Right ventricle myocardium superior (tissue), 1 donor: ENCODE results near the gene KLF8. TPM values are rescaled to one million over a fixed set of nuclear protein-coding genes. Genes with fewer than 3 reads are reported as not detected.
"Not testable (repeated sequence)": the region's sequence is repeated elsewhere in the genome, so short reads cannot be mapped to it uniquely, and the experiment has no call there.

ENCODE experiments used
- ATAC-seq: fragments of 200-7000 bp; cut with Tn5 transposase; one replicate; pipeline ENCODE4 v1.9.1; 2020; ENCODE audit warnings: mild to moderate bottlenecking; ENCODE audit not compliant: poor library complexity
- DNase-seq: peaks from one replicate; pipeline ENCODE4 v3.0.0-alpha.2; 2020
- intact Hi-C: fragments of 100-400 bp; cut with DNase I; formaldehyde crosslinking; loops from one replicate; pipeline ENCODE4 v1.11.2; 2022
- long read RNA-seq: library from polyadenylated mRNA; unstranded; transcript quantifications from one replicate; pipeline ENCODE4 v2.0.0, GENCODE V29; 2021
- total RNA-seq: library from RNA; stranded (reverse); fragmentation: NEBNext Ultra II Directional; extraction: Animal tissue kit (Norgen Biotek cat#: 25700); gene quantifications from one replicate; pipeline ENCODE4 v1.2.1, GENCODE V29; 2021
- donor health status: DM: no; HTN: yes; CAD: no; lungs with severe emphysema.

Gene KLF8
- total RNA-seq: 3.2 TPM
- long read RNA-seq, partial matches to known transcripts: 1 of 2 reads
- long read RNA-seq, other reads (novel, unspliced or antisense): 1 of 2 reads

DNA sequence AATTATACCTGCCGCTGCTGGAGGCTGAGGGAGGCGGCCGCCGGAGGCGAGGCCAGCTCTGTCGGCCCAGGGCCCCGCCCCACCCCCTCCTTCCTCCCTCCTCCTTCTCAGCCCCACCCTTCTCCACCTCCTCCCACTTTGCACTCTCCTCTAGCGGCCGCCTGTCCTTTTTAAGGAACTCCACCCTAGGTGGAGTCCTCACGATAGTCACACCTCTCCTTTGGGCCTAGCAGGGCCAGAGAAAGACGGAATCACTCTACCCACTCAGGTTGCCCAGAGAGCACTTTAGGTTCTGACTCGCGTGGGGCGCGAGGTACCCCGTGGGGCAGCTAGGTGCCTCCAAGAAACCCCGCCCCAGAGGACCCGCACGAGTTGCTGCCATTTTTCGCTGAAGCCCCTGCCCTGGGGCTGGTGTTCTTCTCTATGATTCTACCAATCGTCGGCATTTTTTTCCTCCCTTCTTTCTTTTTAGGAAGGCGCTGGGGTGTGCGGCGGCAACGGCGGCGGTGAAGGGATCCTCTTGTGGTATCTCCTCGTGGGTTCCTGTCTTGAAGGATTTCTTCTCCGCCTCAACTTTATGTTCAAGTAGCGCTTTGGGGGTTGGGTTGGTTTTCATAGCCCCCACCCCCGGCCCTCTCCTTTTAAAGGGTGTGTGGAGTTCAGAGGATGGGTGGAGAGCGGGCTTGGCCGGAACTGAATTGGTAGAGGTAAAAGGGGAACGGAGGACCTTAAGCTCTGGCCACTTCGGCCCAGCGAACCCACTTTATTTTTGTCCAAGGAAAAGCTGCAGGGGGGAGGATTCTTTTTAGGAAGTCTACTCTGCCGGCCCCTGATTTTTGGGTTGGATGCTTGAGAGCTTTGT, at the start of gene KLF8:
TSS of gene KLF8 (plus strand) at position 136 of the 862 bp plus-strand sequence. CDS start 979 bp downstream, outside the sequence.
- DNase-seq (peak; percentile 55), ATAC-seq (peak; percentile 86)
- intact Hi-C loops: no loop called here

DNA sequence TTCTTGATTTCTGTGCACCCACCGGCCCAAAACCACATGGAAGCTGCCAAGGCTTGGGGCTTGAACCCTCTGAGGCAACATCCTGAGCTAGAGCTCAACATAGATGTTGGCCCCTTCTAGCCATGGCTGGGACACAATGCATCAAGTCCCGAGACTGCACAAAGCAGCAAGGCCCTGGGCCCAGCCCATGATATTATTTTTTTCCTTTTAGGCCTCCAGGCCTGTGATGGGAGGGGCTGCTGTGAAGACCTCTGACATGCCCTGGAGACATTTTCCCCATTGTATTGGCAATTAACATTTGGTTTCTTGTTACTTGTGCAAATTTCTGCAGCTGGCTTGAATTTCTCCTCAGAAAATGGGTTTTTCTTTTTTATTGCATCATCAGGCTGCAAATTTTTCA, 25.2 kb upstream of the KLF8 start:
- ATAC-seq, intact Hi-C loops, DNase-seq: not testable (repeated sequence)

DNA sequence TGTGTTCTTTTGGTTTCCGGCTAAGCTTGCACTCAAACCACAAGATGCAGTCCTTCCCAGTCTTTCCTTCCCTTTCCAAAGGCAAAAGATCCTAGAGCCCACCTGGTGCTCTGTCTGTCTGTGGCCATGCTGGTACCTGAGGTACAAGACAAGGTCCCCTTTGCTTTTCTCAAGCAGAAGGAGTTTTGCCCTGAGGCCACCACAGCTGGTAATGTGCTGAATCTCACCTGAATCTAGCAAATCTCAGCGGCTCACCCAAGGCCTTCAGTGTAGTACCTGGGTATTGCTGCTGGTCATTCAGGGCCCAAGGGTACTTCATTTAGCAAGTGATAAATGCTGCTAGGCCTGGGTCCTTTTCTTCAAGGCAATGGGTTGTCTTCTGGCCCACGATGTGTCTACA, 20.5 kb upstream of the KLF8 start:
- ATAC-seq (no peak), DNase-seq (no peak)
- intact Hi-C loops: no loop called here

DNA sequence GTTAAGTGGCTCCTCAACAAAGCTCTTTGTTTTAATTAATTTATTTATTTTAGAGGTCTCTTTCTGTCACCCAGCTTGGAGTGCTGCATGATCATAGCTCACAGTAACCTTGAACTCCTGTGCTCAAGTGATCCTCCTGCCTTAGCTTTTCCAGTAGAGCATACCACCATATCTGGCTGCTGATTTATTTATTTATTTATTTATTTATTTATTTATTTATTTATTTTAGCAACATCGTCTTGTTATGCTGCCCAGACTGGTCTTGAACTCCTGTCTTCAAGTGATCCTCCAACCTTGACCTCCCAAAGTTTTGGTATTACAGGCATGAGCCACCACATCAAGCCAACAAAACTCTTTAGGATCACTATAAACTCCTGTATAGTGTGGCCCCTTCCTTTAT, 15.8 kb upstream of the KLF8 start:
- DNase-seq: no peak
- no peak for ATAC-seq
- intact Hi-C loops: no loop called here

DNA sequence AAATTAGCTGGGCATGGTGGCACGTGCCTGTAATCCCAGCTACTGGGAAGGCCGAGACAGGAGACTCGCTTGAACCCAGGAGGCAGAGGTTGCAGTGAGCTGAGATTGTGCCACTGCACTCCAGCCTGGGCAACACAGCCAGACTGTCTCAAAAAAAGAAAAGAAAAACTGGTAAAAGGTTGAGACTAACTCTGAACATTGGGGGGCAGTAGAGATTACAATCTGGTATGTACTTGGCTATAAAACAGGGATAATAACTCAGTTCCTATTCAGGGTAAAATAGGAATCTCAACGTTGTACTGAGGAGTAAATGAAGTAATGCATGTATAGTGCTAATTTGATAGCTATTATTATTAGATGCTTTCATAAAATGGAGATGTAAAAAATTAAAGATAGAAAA, 12.5 kb upstream of the KLF8 start:
- ATAC-seq (no peak), DNase-seq (no peak)
- intact Hi-C loops: no loop called here

DNA sequence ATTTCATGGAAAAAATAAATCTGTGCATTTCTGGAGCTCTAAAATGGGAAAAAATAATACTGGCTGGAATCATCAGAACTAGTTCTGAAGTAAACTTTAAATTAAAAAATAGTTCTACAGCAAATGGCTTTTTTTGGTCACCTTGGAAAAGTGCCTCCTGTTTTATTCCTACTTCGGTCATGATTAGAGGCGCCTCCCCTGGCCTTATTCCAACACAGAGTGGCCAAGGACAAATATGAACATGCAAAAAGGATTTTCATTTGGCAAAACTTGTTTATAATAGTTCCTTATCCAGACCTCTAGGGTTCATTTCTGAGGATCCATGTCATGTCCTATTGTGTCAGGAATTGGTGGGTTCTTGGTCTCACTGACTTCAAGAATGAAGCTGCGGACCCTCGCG, 11.1 kb upstream of the KLF8 start:
- intact Hi-C loops: no loop called here

DNA sequence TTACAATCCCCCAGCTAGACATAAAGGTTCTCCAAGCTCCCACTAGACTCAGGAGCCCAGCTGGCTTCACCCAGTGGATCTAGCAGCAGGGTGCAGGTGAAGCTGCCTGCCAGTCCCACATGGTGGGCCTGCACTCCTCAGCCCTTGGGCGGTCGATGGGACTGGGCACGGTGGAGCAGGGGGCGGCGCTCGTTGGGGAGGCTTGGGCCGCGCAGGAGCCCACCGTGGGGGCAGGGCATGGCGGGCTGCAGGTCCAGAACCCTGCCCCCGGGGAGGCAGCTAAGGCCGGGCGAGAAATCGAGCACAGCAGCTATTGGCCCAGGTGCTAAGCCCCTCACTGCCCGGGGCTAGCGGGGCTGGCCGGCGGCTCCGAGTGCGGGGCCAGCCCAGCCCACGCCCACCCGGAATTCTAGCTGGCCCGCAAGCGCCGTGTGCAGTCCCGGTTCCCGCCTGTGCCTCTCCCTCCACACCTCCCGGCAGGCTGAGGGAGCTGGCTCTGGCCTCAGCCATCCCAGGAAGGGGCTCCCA, 9.6 kb upstream of the KLF8 start:
- no peak for DNase-seq

More for the DNA sequence above, 11.1 kb upstream of the KLF8 start:
- DNase-seq: no peak
- ATAC-seq: no peak

DNA sequence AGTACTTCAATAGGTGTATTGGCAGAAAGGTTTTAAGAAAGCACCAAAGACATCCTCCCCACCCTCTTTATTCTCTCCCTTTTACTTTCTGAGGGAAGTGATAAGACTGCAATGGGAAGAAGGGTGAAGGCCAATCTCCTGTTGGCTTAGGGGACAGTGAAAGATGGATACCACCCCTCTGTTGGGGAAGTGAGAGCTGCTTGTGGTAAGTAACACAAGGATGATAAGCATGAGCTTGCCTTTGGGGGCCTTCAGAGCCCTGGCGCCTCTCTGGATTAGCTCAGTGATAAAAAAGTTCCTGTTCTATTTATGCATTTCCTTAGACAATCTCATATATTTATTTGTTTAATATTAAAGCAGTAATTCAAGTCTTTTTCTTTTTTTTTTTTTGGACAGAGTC, 5.2 kb upstream of the KLF8 start:
- ATAC-seq: no peak
- intact Hi-C loops: no loop called here

More for the DNA sequence above, 9.6 kb upstream of the KLF8 start:
- intact Hi-C loops: no loop called here
- no peak for ATAC-seq

DNA sequence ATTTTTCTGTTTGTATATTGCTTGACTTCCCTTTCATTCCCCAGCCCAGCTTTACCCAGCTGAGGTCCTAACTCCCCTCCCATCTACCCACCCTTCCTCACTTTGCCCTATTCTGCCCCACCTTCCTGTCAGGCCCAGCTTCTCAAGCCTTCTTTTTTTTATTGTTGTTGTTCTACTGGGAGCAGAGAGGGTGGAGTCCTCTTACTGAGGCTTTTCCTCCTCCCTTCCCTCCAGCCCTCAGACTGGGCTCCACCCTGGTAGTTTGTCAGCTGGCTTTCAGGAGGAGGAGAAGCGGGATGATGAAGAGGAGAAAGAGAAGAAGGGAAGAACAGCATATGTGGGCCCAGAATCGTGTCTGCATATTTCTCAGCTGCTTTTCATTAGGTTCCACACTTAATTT, 3.2 kb upstream of the KLF8 start:
- DNase-seq: no peak
- peak; percentile 54 for ATAC-seq
- intact Hi-C loops: no loop called here

More for the DNA sequence above, 5.2 kb upstream of the KLF8 start:
- DNase-seq: no peak

DNA sequence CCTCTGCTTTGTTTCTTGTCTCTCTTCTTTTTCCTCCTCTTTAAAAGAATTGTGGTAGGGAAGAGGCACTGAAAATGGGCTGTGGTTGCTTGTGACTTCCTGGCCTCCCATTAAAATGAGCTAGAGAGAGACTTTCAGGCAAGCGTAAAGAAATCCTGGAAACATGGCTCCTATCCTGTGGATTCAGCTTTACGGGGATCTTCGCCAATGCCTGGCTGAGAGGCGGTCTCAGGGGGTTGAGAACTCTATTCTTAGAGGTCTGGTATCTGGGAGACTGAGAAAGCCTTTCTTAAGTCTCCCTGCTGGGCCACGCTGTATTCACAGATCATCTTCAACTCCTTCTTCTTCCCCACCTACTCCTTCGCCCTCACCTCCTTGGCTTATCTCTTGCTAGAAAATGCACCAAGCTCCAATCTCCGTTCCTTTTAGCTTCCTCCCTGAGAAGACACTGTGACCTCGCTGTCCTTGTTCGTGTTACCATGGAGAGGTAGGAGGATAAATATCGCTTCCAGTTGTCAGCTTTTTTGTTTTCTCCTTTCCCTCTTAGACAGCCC, 542 bp upstream of the KLF8 start:
- ATAC-seq: peak; percentile 37
- intact Hi-C loops: no loop called here
- DNase-seq: no peak

DNA sequence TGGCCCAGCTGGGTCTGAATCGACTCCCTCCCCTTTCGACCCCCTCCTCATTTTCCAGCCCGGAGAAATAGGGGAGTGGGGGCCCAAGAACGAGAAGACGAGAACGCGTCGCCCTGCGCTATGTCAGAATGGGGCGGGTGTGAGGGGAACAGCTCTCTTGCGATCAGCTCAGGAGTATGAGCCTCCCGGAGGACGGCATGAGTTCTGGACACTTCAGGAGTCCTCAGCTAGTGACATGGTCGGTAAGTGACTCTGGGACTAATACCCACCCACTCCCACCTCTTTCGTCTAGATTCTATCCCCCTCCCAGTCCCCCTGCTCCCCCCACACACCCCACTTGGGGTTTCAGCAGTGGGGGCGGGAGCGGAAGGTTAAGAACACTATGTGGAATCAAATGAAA, 944 bp downstream of the KLF8 start:
- intact Hi-C loops: no loop called here
- DNase-seq (no peak), ATAC-seq (peak; percentile 65)

DNA sequence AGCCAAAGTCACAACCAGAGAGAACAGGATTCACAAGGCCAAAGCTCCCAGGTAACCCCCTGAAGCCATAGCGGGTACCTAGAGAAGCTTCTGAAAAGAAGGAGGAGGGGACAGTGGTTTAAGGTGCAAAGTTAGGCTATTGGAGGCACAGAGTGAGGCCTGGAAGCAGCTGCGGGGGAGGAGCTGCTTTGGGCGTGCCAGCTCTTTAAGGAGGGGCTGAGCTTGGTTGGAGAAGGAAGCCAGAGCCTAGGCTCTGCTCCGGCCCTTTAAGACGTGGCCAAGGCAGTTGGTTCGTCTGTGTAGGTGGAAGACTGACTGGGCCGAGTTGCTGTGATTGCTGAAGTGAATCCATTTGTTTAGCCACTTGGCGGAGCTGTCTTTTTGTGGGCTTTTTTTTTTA, 1.5 kb downstream of the KLF8 start:
- DNase-seq (peak; percentile 65), ATAC-seq (peak; percentile 84)
- intact Hi-C loops: no loop called here

DNA sequence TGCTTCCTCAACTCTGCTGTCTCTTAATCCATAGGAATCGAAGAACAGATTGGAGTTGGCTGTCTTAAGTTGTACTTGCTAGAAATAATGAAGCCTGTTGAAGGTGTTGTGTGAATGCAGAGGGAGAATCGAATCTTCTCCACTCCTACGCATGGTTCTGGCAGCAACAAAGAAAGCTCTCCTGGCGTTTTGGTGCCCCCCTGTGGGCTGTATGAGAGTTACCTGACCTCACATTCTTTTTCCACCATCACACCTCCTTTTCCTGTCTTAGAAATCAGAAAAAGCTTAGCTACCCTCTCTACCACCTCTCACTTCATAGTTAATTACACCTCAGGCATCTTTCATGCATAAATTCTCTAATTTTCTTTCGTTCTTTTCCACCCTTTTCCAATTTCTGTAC, 16.3 kb downstream of the KLF8 start:
- ATAC-seq (peak; percentile 65), DNase-seq (peak; percentile 42)
- intact Hi-C loops: no loop called here

DNA sequence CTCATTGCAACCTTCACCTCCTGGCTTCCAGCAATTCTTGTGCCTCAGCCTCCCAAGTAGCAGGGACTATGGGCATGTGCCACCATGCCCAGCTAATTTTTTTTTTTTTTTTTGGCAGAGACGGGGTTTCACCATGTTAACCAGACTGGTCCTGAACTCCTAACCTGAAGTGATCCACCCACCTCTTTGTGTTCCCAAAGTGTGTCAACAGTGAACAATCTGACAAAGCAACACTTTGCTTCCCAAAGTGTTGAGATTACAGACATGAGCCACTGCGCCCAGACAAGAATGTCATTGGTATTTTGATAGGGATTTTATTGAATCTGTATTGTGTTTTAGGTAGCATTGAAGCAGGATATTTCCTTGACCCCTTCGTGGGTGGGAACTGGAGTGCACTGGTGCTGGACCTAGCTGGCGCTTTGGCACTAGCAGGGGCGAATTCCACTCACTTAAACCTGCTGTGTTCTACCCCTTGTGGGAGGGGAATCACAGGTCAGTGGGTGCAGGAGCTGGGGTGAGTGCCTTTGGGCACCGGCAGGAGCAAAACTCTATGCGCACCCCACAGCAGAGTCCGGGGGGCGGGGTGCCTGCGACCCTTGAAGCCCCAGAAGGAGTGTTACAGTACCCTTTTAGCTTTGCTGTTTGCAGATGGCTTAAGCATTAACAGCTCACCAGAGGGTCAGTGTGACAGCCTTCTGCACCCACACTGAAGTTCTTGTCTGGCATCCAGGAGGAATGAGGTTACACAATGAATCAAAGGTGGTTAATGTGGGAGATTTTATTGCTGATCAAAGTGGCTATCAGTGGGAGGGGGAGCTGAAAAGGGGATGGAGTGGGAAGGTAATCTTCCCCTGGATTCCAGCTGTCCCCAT, 21.9 kb downstream of the KLF8 start:
- intact Hi-C loops: no loop called here
- DNase-seq (no peak), ATAC-seq (no peak)

DNA sequence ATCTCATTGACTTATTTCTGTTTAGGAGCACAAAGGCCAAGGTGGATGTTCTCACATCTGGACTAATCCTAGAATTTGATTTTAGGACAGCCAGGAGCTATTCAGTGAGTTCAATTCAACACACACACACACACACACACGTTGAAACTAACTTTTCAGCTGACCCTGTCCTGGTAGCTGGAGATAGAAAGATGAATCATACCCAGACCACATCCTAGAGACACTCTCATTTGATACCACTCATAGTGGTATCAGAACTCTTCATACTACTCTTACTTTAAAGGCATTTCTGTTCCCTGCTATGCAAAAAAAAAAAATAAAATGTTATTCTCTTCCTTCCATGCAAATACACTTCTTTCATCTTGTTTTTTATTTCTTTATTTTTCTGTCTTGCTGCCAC, 36.7 kb downstream of the KLF8 start:
- intact Hi-C loops: no loop called here
- no peak for ATAC-seq

DNA sequence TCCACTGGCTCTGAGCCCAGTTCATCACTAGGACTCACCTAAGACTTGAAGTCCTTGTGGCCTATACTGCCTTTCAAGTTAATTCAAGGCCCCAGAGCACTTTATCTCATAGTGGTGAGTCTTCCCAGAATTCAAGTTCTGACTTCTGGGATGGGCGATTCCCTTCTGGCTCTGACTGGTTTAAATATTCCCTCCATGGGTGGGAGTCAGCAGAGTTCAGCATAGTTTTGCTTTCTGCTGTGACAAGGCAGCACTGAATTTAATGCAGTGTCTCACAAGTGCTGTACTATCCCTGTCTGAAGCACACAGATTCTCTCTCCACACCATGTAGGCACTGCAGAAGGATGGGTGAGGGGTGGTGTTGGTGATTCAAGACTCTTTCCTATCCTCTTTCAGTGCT, 46.5 kb downstream of the KLF8 start:
- ATAC-seq: no peak
- no peak for DNase-seq
- intact Hi-C loops: no loop called here

More for the DNA sequence above, 36.7 kb downstream of the KLF8 start:
- DNase-seq: no peak

DNA sequence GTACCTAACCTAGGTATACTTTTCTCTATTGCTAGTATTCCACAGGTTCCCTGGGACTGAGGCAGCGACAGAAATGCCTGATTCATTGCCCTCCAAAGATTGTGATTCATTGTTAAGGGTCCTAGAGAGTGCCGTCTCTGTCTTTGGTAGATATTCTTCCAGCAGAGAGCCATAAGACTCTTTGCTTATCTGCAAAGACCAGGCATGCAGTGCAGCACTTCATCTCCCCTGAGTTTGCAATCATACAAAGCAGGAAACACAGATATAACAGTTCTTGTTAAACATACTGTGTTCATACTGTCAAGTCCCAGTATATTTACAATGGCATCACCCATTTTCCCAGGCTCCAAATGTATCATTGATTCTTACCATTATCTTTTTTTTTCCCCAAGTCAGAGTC, 47.7 kb downstream of the KLF8 start:
- intact Hi-C loops: no loop called here
- ATAC-seq: no peak
- no peak for DNase-seq

DNA sequence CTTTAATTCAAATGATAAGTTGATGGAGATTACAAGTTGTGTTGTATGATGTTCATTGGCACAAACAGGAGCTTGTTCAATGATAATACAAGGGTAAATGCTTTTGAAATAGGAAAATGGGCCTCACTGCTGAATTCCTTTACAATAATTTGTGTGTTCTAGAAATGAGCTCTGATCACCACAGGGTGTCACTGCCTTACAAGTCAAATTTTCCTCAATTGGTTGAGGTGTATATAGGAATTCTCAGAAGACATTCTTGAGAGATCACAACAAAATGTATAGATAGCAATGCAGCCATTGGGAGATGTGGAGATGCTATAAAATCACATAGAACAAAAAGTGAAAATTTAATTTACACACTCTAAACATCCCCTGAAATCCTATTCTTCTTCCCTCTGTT, 49.6 kb downstream of the KLF8 start:
- ATAC-seq: no peak
- DNase-seq: no peak
- intact Hi-C loops: no loop called here

DNA sequence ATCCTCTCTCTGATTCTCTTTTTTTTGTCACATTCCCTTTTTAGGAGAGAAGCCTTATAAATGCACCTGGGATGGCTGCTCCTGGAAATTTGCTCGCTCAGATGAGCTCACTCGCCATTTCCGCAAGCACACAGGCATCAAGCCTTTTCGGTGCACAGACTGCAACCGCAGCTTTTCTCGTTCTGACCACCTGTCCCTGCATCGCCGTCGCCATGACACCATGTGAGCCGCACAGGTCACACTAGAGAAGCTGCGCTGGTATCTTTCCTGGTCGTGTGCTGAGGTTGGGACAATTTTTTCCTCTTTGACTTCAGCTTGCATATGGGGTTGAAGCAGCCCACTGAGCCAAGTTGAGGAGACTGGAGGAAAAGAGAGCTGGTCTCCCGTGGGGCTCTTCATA, 52.1 kb downstream of the KLF8 start:
- intact Hi-C loops: no loop called here
- no peak for ATAC-seq
- no peak for DNase-seq
